Esophagus squamous epithelium (tissue), 4 donors: ENCODE results near the gene DICER1.

Source experiments
- CTCF ChIP-seq, 6 experiments: fragments of 450-650 bp in 4 of 6; fragments of 200-600 bp in 2 of 6; sonication (generic) in 2 of 6; IDR thresholded peaks; one replicate each; pipeline ENCODE4 v1.5.1; 2016 to 2019; ENCODE audit warnings: antibody characterized with exemption in 6 of 6, mild to moderate bottlenecking in 4 of 6, moderate library complexity in 4 of 6
- POLR2A ChIP-seq, 4 donors: fragments of 450-650 bp; IDR thresholded peaks; one replicate each; pipeline ENCODE4 v1.6.1; 2017; ENCODE audit warnings: antibody characterized with exemption in 4 of 4, mild to moderate bottlenecking in 4 of 4, moderate library complexity in 3 of 4

GRCh38 chr14:95054346-95055280 lies 102.7 kb downstream of the DICER1 start:
- TF ChIP-seq CTCF (IDR thresholded peaks at IDR 0.05) (no peak), POLR2A (IDR thresholded peaks at IDR 0.05) (no peak)
